ENCODE data around the gene GKN1. TPM values are rescaled to one million over a fixed set of nuclear protein-coding genes. Genes with fewer than 3 reads are reported as not detected.

Gene GKN1
- total and polyA plus RNA-seq, 2 of the 8 experiments (the other 6 are each of a cell fraction or from before 2014, with no cell fraction given): not detected

- no peak overlapping the region for H4K5ac ChIP-seq (ENCODE audit: insufficient read length, low read depth, low read length)
- no peaks in the 10 kb centered on the region for H3K27me3 ChIP-seq (replicated peaks in 1 of 4; ENCODE audit: control insufficient read depth in 3 of 4, extremely low read depth in 1 of 4, insufficient read depth in 3 of 4, low read length in 3 of 4)
- H2AFZ ChIP-seq (ENCODE audit: low read length): no peak overlapping the region
- H3K23me2 ChIP-seq (ENCODE audit: low read depth, low read length): no peaks in the 10 kb centered on the region
- H3K79me1 ChIP-seq (ENCODE audit: low read depth, low read length): no peaks in the 10 kb centered on the region
- no peak overlapping the region for H2BK5ac ChIP-seq (ENCODE audit: low read depth, low read length)
- H3K36me3 ChIP-seq (ENCODE audit: control insufficient read depth in 2 of 4, insufficient read depth in 4 of 4, low read length in 3 of 4): no peaks in the 10 kb centered on the region
- no peaks in the 10 kb centered on the region for H3K9me3 ChIP-seq (ENCODE audit: insufficient read depth in 2 of 2, low read depth in 1 of 2, low read length in 1 of 2)
- FAIRE-seq: no peak
- no peaks in the 10 kb centered on the region for H4K20me1 ChIP-seq (replicated peaks in 1 of 2; ENCODE audit: control insufficient read depth in 1 of 2, insufficient read depth in 2 of 2, low read length in 2 of 2)
- no peak overlapping the region for H3K4ac ChIP-seq (replicated peaks; ENCODE audit: insufficient read length, low read depth, low read length)
- H4K91ac ChIP-seq (replicated peaks; ENCODE audit: insufficient read length, low read length): no peak overlapping the region
- no peaks in the 10 kb centered on the region for H3K79me2 ChIP-seq (ENCODE audit: control insufficient read depth in 1 of 2, insufficient read depth in 2 of 2, low read length in 2 of 2)
- H3K9ac ChIP-seq (replicated peaks in 1 of 4; ENCODE audit: extremely low read depth in 1 of 4, low read depth in 3 of 4, low read length in 3 of 4): no peak overlapping the region
- no peak overlapping the region for H2BK20ac ChIP-seq (ENCODE audit: low read length)
- no peak overlapping the region for H2BK12ac ChIP-seq (ENCODE audit: low read depth, low read length)
- no peak overlapping the region for H3K18ac ChIP-seq (ENCODE audit: extremely low read depth, low read length)
- H3K27ac ChIP-seq (ENCODE audit: low read depth, low read length): no peak overlapping the region
- no peak overlapping the region for H3K14ac ChIP-seq (ENCODE audit: insufficient read length)
- no peaks in the 10 kb centered on the region for H3K4me1 ChIP-seq (replicated peaks in 1 of 4; ENCODE audit: control insufficient read depth in 3 of 4, insufficient read depth in 4 of 4, low read length in 3 of 4)
- CTCF ChIA-PET (ENCODE audit: partially characterized antibody): interaction anchor here (0.6 to 4.8 kb wide), 6 partner anchors 9 to 713 kb away, joined by 3 to 39 read pairs (median 4); no protein-coding TSS in a partner anchor
- H3K4me2 ChIP-seq (ENCODE audit: insufficient read depth in 1 of 2, low read depth in 2 of 2, low read length in 2 of 2): no peak overlapping the region
- DNase-seq (ENCODE audit: low read depth in 1 of 2, low spot score in 2 of 2): no peak
- no peak overlapping the region for H4K8ac ChIP-seq (ENCODE audit: extremely low read depth, insufficient read depth, low read length)
- no peak overlapping the region for H2BK15ac ChIP-seq (ENCODE audit: low read length)
- POLR2A ChIA-PET (ENCODE audit: partially characterized antibody): no interaction called here
- H3K23ac ChIP-seq (ENCODE audit: insufficient read length): no peak overlapping the region
- H2AK5ac ChIP-seq (ENCODE audit: low read depth, low read length): no peak overlapping the region
- no peak overlapping the region for H3K4me3 ChIP-seq (ENCODE audit: extremely low read depth in 1 of 4, insufficient read depth in 2 of 4, low read depth in 3 of 4, low read length in 4 of 4)
- no peak overlapping the region for H3K56ac ChIP-seq (replicated peaks; ENCODE audit: insufficient read length, low read depth, low read length)
- H2BK120ac ChIP-seq (replicated peaks; ENCODE audit: low read depth, low read length): no peak overlapping the region
- 91% methylated on average over 3 of the region's 3 CpGs; no CpG with 5 or more reads in 1 of the 2 experiments for WGBS, 2 experiments (ENCODE audit: extremely low coverage in 1 of 2, insufficient coverage in 1 of 2, insufficient read length in 1 of 2, insufficient replicate concordance in 2 of 2, low coverage in 1 of 2, low lambda C conversion rate in 2 of 2, missing lambda C conversion rate in 1 of 2)
- TF ChIP-seq JUN (IDR thresholded peaks at IDR 0.05; ENCODE audit: low read depth, low read length) (no peak), POLR2AphosphoS5 (IDR thresholded peaks at IDR 0.05; ENCODE audit: low read depth, low read length) (no peak), CEBPB (IDR thresholded peaks at IDR 0.05; ENCODE audit: low read depth, low read length) (no peak), SIN3A (conservative IDR thresholded peaks at IDR 0.05 in 1 of 2, IDR thresholded peaks at IDR 0.05 in 1 of 2; ENCODE audit: low read depth in 1 of 2, low read length in 2 of 2) (no peak), SP2 (IDR thresholded peaks at IDR 0.05; ENCODE audit: low read length) (no peak), FOSL1 (IDR thresholded peaks at IDR 0.05; ENCODE audit: insufficient read depth, low read depth, low read length) (no peak), MAX (IDR thresholded peaks at IDR 0.05) (no peak), BACH1 (IDR thresholded peaks at IDR 0.05; ENCODE audit: low read length) (no peak), ASH2L (IDR thresholded peaks at IDR 0.05; ENCODE audit: low read length) (no peak), CHD1 (IDR thresholded peaks at IDR 0.05; ENCODE audit: low read depth, low read length) (no peak), SP4 (IDR thresholded peaks at IDR 0.05; ENCODE audit: low read length) (no peak), SUZ12 (IDR thresholded peaks at IDR 0.05; ENCODE audit: low read length) (no peak), GABPA (IDR thresholded peaks at IDR 0.05; ENCODE audit: borderline replicate concordance, insufficient read depth, low read length) (no peak), YY1 (IDR thresholded peaks at IDR 0.05; ENCODE audit: low read depth, low read length) (no peak)
- TF ChIP-seq, protein P1, sequence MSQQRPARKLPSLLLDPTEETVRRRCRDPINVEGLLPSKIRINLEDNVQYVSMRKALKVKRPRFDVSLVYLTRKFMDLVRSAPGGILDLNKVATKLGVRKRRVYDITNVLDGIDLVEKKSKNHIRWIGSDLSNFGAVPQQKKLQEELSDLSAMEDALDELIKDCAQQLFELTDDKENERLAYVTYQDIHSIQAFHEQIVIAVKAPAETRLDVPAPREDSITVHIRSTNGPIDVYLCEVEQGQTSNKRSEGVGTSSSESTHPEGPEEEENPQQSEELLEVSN (IDR thresholded peaks at IDR 0.05): no peak
These were observed 43.2 kb upstream of the GKN1 start for GRCh38 chr2:68931149-68931711.
